CD4-positive, alpha-beta memory T cell (primary cell): ENCODE results near the gene FMO1. TPM values are rescaled to one million over a fixed set of nuclear protein-coding genes. Genes with fewer than 3 reads are reported as not detected.

Experiments
- CTCF ChIA-PET: fragments of 350-600 bp; sonication (Branson Sonifier 250); formaldehyde crosslinking; loops from one replicate; lab custom pipeline; 2021; ENCODE audit warnings: inconsistent platforms; ENCODE audit not compliant: partially characterized antibody; lab: Charles Lee
- POLR2A ChIA-PET: fragments of 350-600 bp; sonication (Branson Sonifier 250); formaldehyde crosslinking; loops from one replicate; lab custom pipeline; 2021; ENCODE audit not compliant: partially characterized antibody; lab: Charles Lee
- DNase-seq, 5 donors: peaks; one replicate each; pipeline versions ENCODE4 v3.0.0 to v3.0.0-alpha.2; 2020 to 2022; ENCODE audit warnings: mixed read lengths in 1 of 5
- H3K27ac ChIP-seq: one replicate; pipeline ENCODE4 v1.7.0; 2013; ENCODE audit warnings: low read depth, low read length
- H3K27me3 ChIP-seq: 2 replicates; pipeline ENCODE4 v1.7.0; 2013; ENCODE audit warnings: mild to moderate bottlenecking, low read length, moderate library complexity; ENCODE audit not compliant: insufficient read depth
- H3K36me3 ChIP-seq: 2 replicates; pipeline ENCODE4 v1.7.0; 2013; ENCODE audit warnings: mild to moderate bottlenecking, low read length, moderate library complexity; ENCODE audit not compliant: insufficient read depth
- H3K4me1 ChIP-seq: 2 replicates; pipeline ENCODE4 v1.7.0; 2013; ENCODE audit warnings: mild to moderate bottlenecking, low read length, moderate library complexity; ENCODE audit not compliant: insufficient read depth
- H3K4me3 ChIP-seq, 2 donors: one replicate each; pipeline ENCODE4 v1.7.0; 2013; ENCODE audit warnings: low read length in 2 of 2, mild to moderate bottlenecking in 1 of 2
- H3K9me3 ChIP-seq, 2 donors: one replicate each; pipeline ENCODE4 v1.7.0; 2013; ENCODE audit warnings: low read length in 2 of 2, control low read depth in 1 of 2; ENCODE audit not compliant: control insufficient read depth in 1 of 2
- H3K27ac Mint-ChIP-seq, 7 donors: one replicate each; pipeline ENCODE4 v1.8.0; 2020 to 2021; ENCODE audit warnings: mixed read lengths in 7 of 7, mild to moderate bottlenecking in 6 of 7, inconsistent platforms in 3 of 7, moderate library complexity in 3 of 7
- H3K27me3 Mint-ChIP-seq, 2 donors: one replicate each; pipeline ENCODE4 v1.8.0; 2020 to 2021; ENCODE audit warnings: mixed read lengths in 2 of 2
- H3K36me3 Mint-ChIP-seq, 2 donors: one replicate each; pipeline ENCODE4 v1.8.0; 2020 to 2021; ENCODE audit warnings: mixed read lengths in 2 of 2, inconsistent platforms in 1 of 2, mild to moderate bottlenecking in 1 of 2
- H3K4me1 Mint-ChIP-seq, 4 donors: one replicate each; pipeline ENCODE4 v1.8.0; 2020 to 2021; ENCODE audit warnings: mixed read lengths in 4 of 4, mild to moderate bottlenecking in 1 of 4
- H3K4me3 Mint-ChIP-seq, 8 donors: one replicate each; pipeline ENCODE4 v1.8.0; 2020 to 2021; ENCODE audit warnings: mixed read lengths in 8 of 8, mild to moderate bottlenecking in 7 of 8, moderate library complexity in 6 of 8, inconsistent platforms in 3 of 8
- H3K9me3 Mint-ChIP-seq, 8 donors: one replicate each; pipeline ENCODE4 v1.8.0; 2020 to 2021; ENCODE audit warnings: mixed read lengths in 8 of 8, mild to moderate bottlenecking in 5 of 8, inconsistent platforms in 3 of 8, moderate library complexity in 1 of 8
- intact Hi-C: fragments of 100-400 bp; cut with micrococcal nuclease; formaldehyde crosslinking; loops from one replicate; pipeline ENCODE4 v1.15.1; 2023
- polyA plus RNA-seq, 2 donors: library from polyadenylated mRNA; unstranded; fragments of 300-500 nt; fragmentation: Illumina TruSeq; gene quantifications; one replicate each; pipeline ENCODE4 v1.2.3, GENCODE V29; 2021
- total RNA-seq, 2 experiments: library from RNA; stranded (reverse); gene quantifications; one replicate each; pipeline ENCODE4 v1.2.3, GENCODE V29; 2021

Gene FMO1
- total and polyA plus RNA-seq, 4 experiments from 2014 or later: not detected

- no peak for DNase-seq
- Histone ChIP-seq H3K36me3 (no peaks in the 10 kb centered on the region), H3K4me1 (no peaks in the 10 kb centered on the region), H3K9me3 (no peaks in the 10 kb centered on the region), H3K27ac (no peak overlapping the region), H3K27me3 (no peaks in the 10 kb centered on the region), H3K4me3 (no peak overlapping the region)
- peaks cover 5 to 18% of the 10 kb centered on the region in 2 donors for H3K27me3 Mint-ChIP-seq
- ChIA-PET POLR2A (no interaction called here), CTCF (interaction anchor here (3.2 to 10.5 kb wide), 2 partner anchors 10 to 69 kb away, joined by 18 to 152 read pairs; partner anchors contain the start of gene FMO4)
- H3K4me1 Mint-ChIP-seq: no peaks in the 10 kb centered on the region
- H3K36me3 Mint-ChIP-seq: peaks cover 0 to 2% of the 10 kb centered on the region in 2 donors
- H3K4me3 Mint-ChIP-seq: no peak overlapping the region
- intact Hi-C loops: no loop called here
- no peak overlapping the region for H3K27ac Mint-ChIP-seq
- H3K9me3 Mint-ChIP-seq: peaks cover 2 to 16% (median 10%) of the 10 kb centered on the region in 8 donors
Observed at GRCh38 chr1:171243878-171244277, 4.4 kb upstream of the FMO1 start.

- Mint-ChIP-seq H3K27ac (no peak overlapping the region), H3K27me3 (peaks cover 0 to 14% of the 10 kb centered on the region in 2 donors), H3K4me3 (no peak overlapping the region), H3K36me3 (no peaks in the 10 kb centered on the region), H3K4me1 (no peaks in the 10 kb centered on the region), H3K9me3 (peaks cover 0 to 6% (median 0%) of the 10 kb centered on the region in 8 donors)
- no peak overlapping the region for H3K4me3 ChIP-seq
- H3K27ac ChIP-seq: no peak overlapping the region
- H3K36me3 ChIP-seq: no peaks in the 10 kb centered on the region
- H3K27me3 ChIP-seq: no peaks in the 10 kb centered on the region
- ChIA-PET CTCF (interaction anchor here (0.7 to 10.5 kb wide), 11 partner anchors 9 to 77 kb away, joined by 3 to 152 read pairs (median 4); partner anchors contain the start of gene FMO4), POLR2A (interaction anchor here (1.8 kb wide), 1 partner anchor 68 kb away, joined by 8 read pairs; the partner anchor contains the start of gene FMO4)
- no peaks in the 10 kb centered on the region for H3K9me3 ChIP-seq
- H3K4me1 ChIP-seq: no peaks in the 10 kb centered on the region
- intact Hi-C loops: loop anchor here (1.0 kb wide), 1 partner anchor 68 kb away; no protein-coding TSS in a partner anchor
- DNase-seq: peak in 4 of 5 donors; percentile 9 to 20 (median 16)
Observed at GRCh38 chr1:171245458-171246064, 2.7 kb upstream of the FMO1 start.

- Mint-ChIP-seq H3K4me1 (peaks cover 7 to 10% (median 8%) of the 10 kb centered on the region in 4 donors), H3K4me3 (no peak overlapping the region), H3K27ac (peak overlapping the region in 1 of 7 donors; percentile 10), H3K36me3 (no peaks in the 10 kb centered on the region), H3K9me3 (no peaks in the 10 kb centered on the region), H3K27me3 (peaks cover 5 to 27% of the 10 kb centered on the region in 2 donors)
- Histone ChIP-seq H3K27ac (no peak overlapping the region), H3K27me3 (no peaks in the 10 kb centered on the region), H3K9me3 (no peaks in the 10 kb centered on the region), H3K4me1 (peaks cover 9% of the 10 kb centered on the region), H3K36me3 (no peaks in the 10 kb centered on the region), H3K4me3 (no peak overlapping the region)
- DNase-seq: no peak
- ChIA-PET POLR2A (no interaction called here), CTCF (interaction anchor here (10.5 kb wide), 1 partner anchor 66 kb away, joined by 152 read pairs; the partner anchor contains the start of gene FMO4)
- intact Hi-C loops: no loop called here
Observed at GRCh38 chr1:171247501-171247900, 793 bp upstream of the FMO1 start.

GRCh38 chr1:171248841-171249240, 547 bp downstream of the FMO1 start:
- Histone ChIP-seq H3K27ac (no peak overlapping the region), H3K9me3 (no peaks in the 10 kb centered on the region), H3K4me1 (peaks cover 9% of the 10 kb centered on the region), H3K27me3 (peaks cover 8% of the 10 kb centered on the region), H3K36me3 (no peaks in the 10 kb centered on the region), H3K4me3 (no peak overlapping the region)
- no peak overlapping the region for H3K27ac Mint-ChIP-seq
- DNase-seq: no peak
- H3K36me3 Mint-ChIP-seq: no peaks in the 10 kb centered on the region
- no peak overlapping the region for H3K4me3 Mint-ChIP-seq
- CTCF ChIA-PET: interaction anchor here (0.8 to 10.5 kb wide), 2 partner anchors 64 to 77 kb away, joined by 3 to 152 read pairs; partner anchors contain the start of gene FMO4
- H3K9me3 Mint-ChIP-seq: no peaks in the 10 kb centered on the region
- H3K4me1 Mint-ChIP-seq: peaks cover 8 to 15% (median 11%) of the 10 kb centered on the region in 4 donors
- peaks cover 12 to 36% of the 10 kb centered on the region in 2 donors for H3K27me3 Mint-ChIP-seq
- POLR2A ChIA-PET: no interaction called here
- intact Hi-C loops: no loop called here

GRCh38 chr1:171250263-171250662, 2.0 kb downstream of the FMO1 start:
- ChIA-PET CTCF (interaction anchor here (10.5 kb wide), 1 partner anchor 63 kb away, joined by 152 read pairs; the partner anchor contains the start of gene FMO4), POLR2A (no interaction called here)
- Histone ChIP-seq H3K27ac (no peak overlapping the region), H3K4me1 (peaks cover 9% of the 10 kb centered on the region), H3K36me3 (no peaks in the 10 kb centered on the region), H3K27me3 (peaks cover 8% of the 10 kb centered on the region), H3K9me3 (no peaks in the 10 kb centered on the region), H3K4me3 (no peak overlapping the region)
- intact Hi-C loops: no loop called here
- H3K4me3 Mint-ChIP-seq: peak overlapping the region in 1 of 8 donors; percentile 31
- peaks cover 20 to 44% of the 10 kb centered on the region in 2 donors for H3K27me3 Mint-ChIP-seq
- no peak for DNase-seq
- H3K4me1 Mint-ChIP-seq: peaks cover 8 to 15% (median 11%) of the 10 kb centered on the region in 4 donors
- H3K9me3 Mint-ChIP-seq: no peaks in the 10 kb centered on the region
- H3K36me3 Mint-ChIP-seq: no peaks in the 10 kb centered on the region
- no peak overlapping the region for H3K27ac Mint-ChIP-seq

GRCh38 chr1:171251042-171251951, 3.0 kb downstream of the FMO1 start:
- Mint-ChIP-seq H3K36me3 (no peaks in the 10 kb centered on the region), H3K27ac (peak overlapping the region in 1 of 7 donors; percentile 13), H3K27me3 (peaks cover 22 to 48% of the 10 kb centered on the region in 2 donors), H3K9me3 (no peaks in the 10 kb centered on the region), H3K4me1 (peaks cover 8 to 15% (median 11%) of the 10 kb centered on the region in 4 donors), H3K4me3 (peak overlapping the region; percentile 73 to 90 (median 86))
- H3K9me3 ChIP-seq: no peaks in the 10 kb centered on the region
- ChIA-PET POLR2A (no interaction called here), CTCF (interaction anchor here (0.8 to 10.5 kb wide), 2 partner anchors 24 to 62 kb away, joined by 3 to 152 read pairs; partner anchors contain the start of gene FMO4)
- H3K4me1 ChIP-seq: peaks cover 9% of the 10 kb centered on the region
- H3K36me3 ChIP-seq: no peaks in the 10 kb centered on the region
- intact Hi-C loops: no loop called here
- H3K27me3 ChIP-seq: peaks cover 8% of the 10 kb centered on the region
- peak overlapping the region; percentile 42 to 48 for H3K4me3 ChIP-seq
- DNase-seq: peak in 2 of 5 donors; percentile 3 to 13
- H3K27ac ChIP-seq: no peak overlapping the region
